NCI-H345 treated with DMSO at 0.1 percent for 48 hours (cell line): ENCODE results near the gene GPSM3.
"Not testable (repeated sequence)": the region's sequence is repeated elsewhere in the genome, so short reads cannot be mapped to it uniquely, and the experiment has no call there.

ENCODE experiments used
- DNase-seq: peaks from one replicate; lab custom pipeline; 2025; ENCODE audit not compliant: unreplicated experiment; lab: John Stamatoyannopoulos, UW

Gene GPSM3

GRCh38 chr6:32152769-32153563 lies 39.5 kb downstream of the GPSM3 start:
- DNase-seq = no peak

DNA sequence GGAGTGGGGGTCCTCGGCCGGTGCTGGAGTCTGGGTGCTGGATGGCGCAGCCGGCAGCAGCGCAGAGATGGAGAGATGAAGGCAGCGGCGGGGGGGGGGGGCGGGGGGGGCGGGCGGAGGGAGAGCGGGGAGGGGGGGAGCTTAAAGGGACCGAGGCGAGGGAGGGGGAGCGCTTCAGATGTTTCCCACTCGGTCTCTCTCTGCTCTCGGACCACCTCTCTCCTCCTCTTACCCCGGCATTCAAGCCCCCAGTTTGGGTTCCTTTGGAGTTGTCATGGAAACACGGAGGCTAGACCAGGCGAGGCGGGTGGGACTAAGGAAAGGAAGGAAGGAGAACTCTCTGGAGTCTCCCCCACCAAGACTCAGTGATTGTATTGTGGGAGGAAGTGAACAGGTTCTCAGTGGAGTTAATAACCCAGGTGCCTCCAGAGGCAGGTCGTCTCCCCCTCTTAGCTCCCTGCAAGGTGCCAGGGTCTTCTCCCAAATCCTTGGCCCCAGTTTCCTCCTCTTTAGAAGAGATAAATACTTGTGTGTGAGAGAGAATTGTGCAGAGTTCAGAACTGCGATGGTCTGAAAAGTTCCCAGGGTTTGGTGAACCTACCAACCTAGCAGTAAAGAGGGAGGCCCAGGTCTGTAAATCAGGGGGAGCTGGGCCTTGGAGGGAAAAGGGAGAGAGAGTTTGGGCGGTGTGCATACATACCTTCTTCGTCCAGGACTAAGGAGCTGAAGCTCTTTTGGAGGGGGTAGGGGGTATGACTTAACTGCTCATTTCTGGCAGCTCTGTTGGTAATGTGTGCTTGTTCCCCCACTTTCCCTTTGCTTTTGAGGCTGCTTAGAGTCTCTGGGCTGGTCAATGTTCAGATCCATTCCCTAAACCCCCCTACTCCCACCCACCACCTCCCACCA lies 40.3 kb downstream of the GPSM3 start, which contains the start of gene PRRT1:
TSS of gene PRRT1 (minus strand) at position 77 of the 906 bp plus-strand sequence. CDS start 112 bp downstream, outside the sequence.
- no peak for DNase-seq

GRCh38 chr6:32151181-32151862 lies 41.1 kb downstream of the GPSM3 start:
- no peak for DNase-seq

DNA sequence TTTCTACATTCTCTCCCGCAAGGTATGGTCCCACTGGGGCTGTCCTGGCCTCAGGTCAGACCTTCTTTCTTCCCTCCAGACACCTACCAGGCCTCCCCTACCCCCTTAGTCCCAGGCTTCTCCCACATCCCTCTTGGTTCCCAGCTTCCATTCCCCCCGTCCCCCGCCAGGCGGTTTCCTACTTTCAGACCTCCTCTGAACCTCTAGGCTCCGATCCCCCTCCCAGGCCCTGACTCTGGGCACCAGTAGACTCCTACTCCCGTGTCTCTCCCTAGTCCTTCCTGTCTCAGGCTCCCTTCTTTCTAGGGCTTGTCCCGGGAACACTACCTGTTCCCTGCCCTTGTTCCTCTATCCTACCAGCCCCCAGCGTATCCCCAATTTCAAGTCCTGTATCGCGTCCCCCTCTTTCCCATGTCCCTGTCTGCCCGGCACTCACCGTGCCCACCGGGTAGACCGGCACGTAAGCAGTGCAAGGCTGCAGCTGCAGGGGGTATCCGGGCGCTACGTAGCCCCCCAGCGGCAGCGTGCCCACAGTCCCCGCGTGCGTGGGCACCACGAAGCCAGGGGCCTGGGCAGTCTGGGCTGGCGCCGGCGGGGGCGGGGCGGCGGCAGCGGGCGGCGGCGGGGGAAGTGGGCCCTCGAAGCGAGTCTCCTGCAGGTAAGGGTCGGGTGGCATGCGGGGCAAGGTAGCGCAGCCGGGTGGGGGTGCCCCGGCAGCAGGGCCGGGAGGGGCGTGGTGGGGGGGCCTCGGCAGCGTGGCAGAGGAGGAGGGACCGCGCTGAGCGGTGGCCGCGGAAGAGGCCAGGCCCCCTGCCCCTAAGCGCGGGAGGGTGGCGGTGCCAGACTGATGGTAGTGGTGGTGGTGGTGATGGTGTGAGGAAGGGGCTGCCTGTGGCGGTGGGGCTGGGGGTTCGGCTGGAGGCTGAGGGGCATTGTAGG lies 42.2 kb downstream of the GPSM3 start:
- no peak for DNase-seq

DNA sequence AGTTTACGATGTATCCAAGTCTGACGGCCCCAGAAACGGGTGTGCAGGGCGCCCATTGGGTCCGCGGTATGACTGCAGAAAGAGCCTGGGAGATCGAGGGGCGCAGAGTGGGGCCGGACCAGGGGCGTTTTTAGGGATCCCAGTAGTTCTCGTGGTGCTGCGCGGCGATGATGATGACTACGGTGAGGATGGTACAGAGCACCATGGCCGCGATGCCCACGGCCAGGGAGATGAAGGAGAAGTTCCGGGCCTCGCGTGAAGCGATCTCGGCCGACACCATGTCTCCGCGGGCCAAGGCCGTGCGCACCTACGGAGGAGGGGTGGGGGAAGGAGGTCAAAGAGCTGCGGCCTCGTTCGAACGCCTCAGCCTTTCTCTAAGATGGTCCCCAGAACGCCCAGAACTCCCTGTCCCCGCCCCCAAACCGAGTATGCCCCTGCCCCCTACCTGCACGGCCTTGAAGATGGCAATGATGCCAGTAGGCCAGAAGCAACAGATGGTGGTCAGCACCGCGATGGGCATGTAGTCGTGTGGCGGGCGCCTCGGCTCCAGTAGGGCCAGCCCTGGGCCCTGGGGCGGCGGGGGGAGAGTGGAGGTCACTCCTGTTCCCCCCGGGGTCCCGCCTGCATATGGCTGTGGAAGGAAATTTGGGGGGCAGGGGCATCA lies 43.2 kb downstream of the GPSM3 start:
- no peak for DNase-seq

GRCh38 chr6:32148289-32149091 lies 44.0 kb downstream of the GPSM3 start:
- DNase-seq = no peak

DNA sequence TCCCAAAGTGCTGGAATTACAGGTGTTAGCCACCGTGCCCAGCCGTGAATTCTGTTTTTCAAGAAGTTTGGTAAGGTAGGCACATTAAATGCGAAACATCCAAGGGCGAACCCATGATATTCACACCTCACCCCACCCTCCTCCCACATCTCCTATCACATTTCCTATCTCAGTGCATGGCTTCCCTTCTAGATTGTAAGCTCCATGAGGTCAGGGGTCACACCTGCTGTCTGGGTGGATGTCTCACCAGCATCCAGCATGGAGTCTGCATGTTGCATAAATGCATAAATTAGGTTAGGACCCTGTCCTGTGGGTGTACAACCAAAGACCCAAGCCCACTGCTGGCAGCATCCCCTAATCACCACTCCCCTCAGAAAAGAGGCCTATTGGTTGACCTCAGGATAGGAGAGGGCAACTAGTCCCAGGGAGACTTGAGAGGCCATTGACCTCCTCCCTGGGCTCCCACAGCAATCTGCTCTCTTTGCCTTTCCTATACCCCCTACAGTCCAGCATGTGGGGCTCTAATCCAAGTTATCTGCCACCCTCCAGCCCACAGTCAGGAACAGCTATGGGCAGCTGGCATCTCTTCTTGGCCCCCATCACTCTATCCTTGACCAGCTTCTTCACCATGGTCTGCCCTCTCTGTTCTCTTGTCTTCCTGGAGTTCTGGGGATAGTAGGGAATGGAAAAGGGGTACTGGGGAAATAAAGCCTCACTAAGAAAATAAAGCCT lies 44.9 kb downstream of the GPSM3 start:
- no peak for DNase-seq

- no peak for DNase-seq
Measured at GRCh38 chr6:32146687-32147086, 45.8 kb downstream of the GPSM3 start.

- DNase-seq = no peak
Measured at GRCh38 chr6:32146287-32146686, 46.2 kb downstream of the GPSM3 start.

GRCh38 chr6:32144238-32144637 lies 48.2 kb downstream of the GPSM3 start:
- not testable (repeated sequence) for DNase-seq
